GM18520 (cell line): Measurements from ENCODE around the gene SAMSN1.

Experiments
- ATAC-seq: cut with Tn5 transposase; IDR thresholded peaks from one replicate; pipeline ENCODE4 v1.9.1; 2021; ENCODE audit not compliant: unreplicated experiment

SAMSN1 gene

GRCh38 chr21:14487490-14488432 lies 58.4 kb downstream of the SAMSN1 start:
- no peak for ATAC-seq

- ATAC-seq: no peak
These were observed 59.2 kb downstream of the SAMSN1 start for GRCh38 chr21:14486869-14487268.

GRCh38 chr21:14484188-14485009 lies 61.7 kb downstream of the SAMSN1 start:
- no peak for ATAC-seq

GRCh38 chr21:14483296-14483695 lies 62.8 kb downstream of the SAMSN1 start:
- ATAC-seq: no peak

- ATAC-seq: no peak
These were observed 64.0 kb downstream of the SAMSN1 start for GRCh38 chr21:14482165-14482564.

GRCh38 chr21:14480411-14481031 lies 65.6 kb downstream of the SAMSN1 start:
- no peak for ATAC-seq

GRCh38 chr21:14479241-14479786 lies 66.8 kb downstream of the SAMSN1 start:
- no peak for ATAC-seq

GRCh38 chr21:14477841-14478240 lies 68.3 kb downstream of the SAMSN1 start:
- no peak for ATAC-seq

GRCh38 chr21:14477133-14477532 lies 69.0 kb downstream of the SAMSN1 start:
- no peak for ATAC-seq

- no peak for ATAC-seq
These were observed 71.1 kb downstream of the SAMSN1 start for GRCh38 chr21:14474995-14475394.

GRCh38 chr21:14469641-14470040 lies 76.5 kb downstream of the SAMSN1 start:
- ATAC-seq: no peak

- ATAC-seq: no peak
These were observed 79.4 kb downstream of the SAMSN1 start for GRCh38 chr21:14466715-14467114.

- ATAC-seq: no peak
These were observed 88.4 kb downstream of the SAMSN1 start for GRCh38 chr21:14457762-14458161.

- ATAC-seq: no peak
These were observed 89.2 kb downstream of the SAMSN1 start for GRCh38 chr21:14456911-14457310.

- ATAC-seq: peak; percentile 65
These were observed 91.8 kb downstream of the SAMSN1 start for GRCh38 chr21:14454016-14455009.

GRCh38 chr21:14453339-14454015 lies 92.6 kb downstream of the SAMSN1 start:
- ATAC-seq: peak; percentile 70

GRCh38 chr21:14452727-14453241 lies 93.3 kb downstream of the SAMSN1 start:
- ATAC-seq: no peak

- ATAC-seq: no peak
These were observed 93.9 kb downstream of the SAMSN1 start for GRCh38 chr21:14452031-14452726.

GRCh38 chr21:14451546-14451945 lies 94.6 kb downstream of the SAMSN1 start:
- ATAC-seq: no peak
